H9 (cell line): ENCODE data around the gene INSR. TPM values are rescaled to one million over a fixed set of nuclear protein-coding genes. Genes with fewer than 3 reads are reported as not detected.

Experiments used
- DNase-seq: peaks from one replicate; pipeline ENCODE4 v3.0.0-alpha.2; 2017
- H2AFZ ChIP-seq: one replicate; pipeline ENCODE4 v1.6.1; 2013; ENCODE audit warnings: mild to moderate bottlenecking, low read length, control low read depth, moderate library complexity
- H2AK5ac ChIP-seq: 2 replicates; pipeline ENCODE4 v1.6.1; 2013; ENCODE audit warnings: low read length, control low read depth, mixed read lengths; ENCODE audit not compliant: insufficient read length
- H2BK120ac ChIP-seq: one replicate; pipeline ENCODE4 v1.6.1; 2013; ENCODE audit warnings: low read depth, mild to moderate bottlenecking, low read length, control low read depth, inconsistent platforms; ENCODE audit not compliant: poor library complexity, severe bottlenecking
- H2BK12ac ChIP-seq: 2 replicates; pipeline ENCODE4 v1.6.1; 2013; ENCODE audit warnings: low read length, control low read depth, mixed read lengths, low read depth; ENCODE audit not compliant: insufficient read length
- H2BK15ac ChIP-seq: 2 replicates; pipeline ENCODE4 v1.6.1; 2013; ENCODE audit warnings: low read depth, low read length, control low read depth
- H2BK20ac ChIP-seq: one replicate; pipeline ENCODE4 v1.6.1; 2013; ENCODE audit warnings: low read depth, mild to moderate bottlenecking, low read length, control low read depth, inconsistent platforms; ENCODE audit not compliant: poor library complexity, severe bottlenecking
- H2BK5ac ChIP-seq: 2 replicates; pipeline ENCODE4 v1.6.1; 2013; ENCODE audit warnings: low read length, control low read depth, mixed read lengths; ENCODE audit not compliant: insufficient read length
- H3K14ac ChIP-seq: 2 replicates; pipeline ENCODE4 v1.6.1; 2013; ENCODE audit warnings: low read length, control low read depth; ENCODE audit not compliant: insufficient read depth
- H3K18ac ChIP-seq: 2 replicates; pipeline ENCODE4 v1.6.1; 2013; ENCODE audit warnings: low read depth, mild to moderate bottlenecking, mixed read lengths, low read length, control low read depth; ENCODE audit not compliant: insufficient read length
- H3K23ac ChIP-seq: 2 replicates; pipeline ENCODE4 v1.6.1; 2013; ENCODE audit warnings: low read length, control low read depth, mixed read lengths, low read depth; ENCODE audit not compliant: insufficient read length
- H3K23me2 ChIP-seq: 2 replicates; pipeline ENCODE4 v1.6.1; 2013; ENCODE audit warnings: low read depth, mild to moderate bottlenecking, mixed read lengths, low read length, control low read depth; ENCODE audit not compliant: insufficient read length, poor library complexity, severe bottlenecking
- H3K27ac ChIP-seq: 2 replicates; pipeline ENCODE4 v1.5.1; 2013; ENCODE audit warnings: low read length, control low read depth, mixed read lengths, low read depth; ENCODE audit not compliant: insufficient read length
- H3K27me3 ChIP-seq: 2 replicates; pipeline ENCODE4 v1.6.1; 2013; ENCODE audit warnings: low read length, control low read depth, inconsistent platforms; ENCODE audit not compliant: insufficient read depth
- H3K4ac ChIP-seq: 2 replicates; pipeline ENCODE4 v1.6.1; 2013; ENCODE audit warnings: low read depth, mild to moderate bottlenecking, control low read depth, inconsistent platforms, low read length, moderate library complexity
- H3K4me1 ChIP-seq: 2 replicates; pipeline ENCODE4 v1.6.1; 2013; ENCODE audit warnings: low read length, control low read depth, inconsistent platforms; ENCODE audit not compliant: insufficient read depth
- H3K4me2 ChIP-seq: 2 replicates; pipeline ENCODE4 v1.6.1; 2013; ENCODE audit warnings: low read length, control low read depth, mixed read lengths; ENCODE audit not compliant: insufficient read length, insufficient read depth
- H3K56ac ChIP-seq: 2 replicates; pipeline ENCODE4 v1.6.1; 2013; ENCODE audit warnings: low read depth, mild to moderate bottlenecking, mixed read lengths, low read length, control low read depth; ENCODE audit not compliant: insufficient read length
- H3K79me1 ChIP-seq: 2 replicates; pipeline ENCODE4 v1.6.1; 2013; ENCODE audit warnings: low read depth, mild to moderate bottlenecking, moderate library complexity, low read length, control low read depth, inconsistent platforms; ENCODE audit not compliant: insufficient read depth, poor library complexity, severe bottlenecking
- H3K79me2 ChIP-seq: 2 replicates; pipeline ENCODE4 v1.6.1; 2013; ENCODE audit warnings: low read length, control low read depth, inconsistent platforms; ENCODE audit not compliant: insufficient read depth
- H3K9ac ChIP-seq: 2 replicates; pipeline ENCODE4 v1.6.1; 2013; ENCODE audit warnings: low read length, control low read depth, mixed read lengths; ENCODE audit not compliant: insufficient read length; ENCODE audit errors: extremely low read depth
- H3K9me3 ChIP-seq: one replicate; pipeline ENCODE4 v1.6.1; 2013; ENCODE audit warnings: low read depth, low read length, inconsistent platforms; ENCODE audit not compliant: control insufficient read depth
- H3T11ph ChIP-seq: one replicate; pipeline ENCODE4 v1.6.1; 2013; ENCODE audit warnings: mild to moderate bottlenecking, low read length, control low read depth, inconsistent platforms
- H4K20me1 ChIP-seq: one replicate; pipeline ENCODE4 v1.6.1; 2013; ENCODE audit not compliant: control insufficient read depth, insufficient read length, insufficient read depth
- H4K5ac ChIP-seq: 2 replicates; pipeline ENCODE4 v1.6.1; 2013; ENCODE audit warnings: low read depth, mild to moderate bottlenecking, mixed read lengths, low read length, control low read depth; ENCODE audit not compliant: insufficient read length
- H4K8ac ChIP-seq: replicated peaks from 2 replicates; pipeline ENCODE4 v1.6.1; 2013; ENCODE audit warnings: low read length, control low read depth, mixed read lengths, low read depth; ENCODE audit not compliant: insufficient read length
- H4K91ac ChIP-seq: 2 replicates; pipeline ENCODE4 v1.6.1; 2013; ENCODE audit warnings: low read depth, mild to moderate bottlenecking, moderate library complexity, mixed read lengths, low read length, control low read depth; ENCODE audit not compliant: insufficient read length
- H3K27ac Mint-ChIP-seq, 3 experiments: 2 replicates in 2 of 3; 3 replicates in 1 of 3; pipeline ENCODE4 v1.8.0; 2020 to 2021; ENCODE audit warnings: mixed read lengths in 3 of 3, mild to moderate bottlenecking in 1 of 3, moderate library complexity in 1 of 3
- H3K27me3 Mint-ChIP-seq: 2 replicates; pipeline ENCODE4 v1.8.0; 2021; ENCODE audit warnings: low read depth, mild to moderate bottlenecking, moderate library complexity, mixed read lengths
- H3K36me3 Mint-ChIP-seq, 3 experiments: 2 replicates in 2 of 3; 3 replicates in 1 of 3; pipeline ENCODE4 v1.8.0; 2020 to 2021; ENCODE audit warnings: low read depth in 3 of 3, mixed read lengths in 3 of 3; ENCODE audit not compliant: insufficient read depth in 1 of 3
- H3K4me1 Mint-ChIP-seq, 2 experiments: 2 replicates each; pipeline ENCODE4 v1.8.0; 2020; ENCODE audit warnings: mixed read lengths in 2 of 2
- H3K4me3 Mint-ChIP-seq, 2 experiments: 2 replicates in 1 of 2; 3 replicates in 1 of 2; pipeline ENCODE4 v1.8.0; 2020 to 2021; ENCODE audit warnings: mild to moderate bottlenecking in 2 of 2, mixed read lengths in 2 of 2, moderate library complexity in 1 of 2
- H3K9me3 Mint-ChIP-seq, 2 experiments: 2 replicates in 1 of 2; 3 replicates in 1 of 2; pipeline ENCODE4 v1.8.0; 2020; ENCODE audit warnings: mild to moderate bottlenecking in 2 of 2, mixed read lengths in 2 of 2, moderate library complexity in 1 of 2
- CTCF ChIP-seq: fragments of 200-600 bp; sonication (generic); conservative IDR thresholded peaks from 3 replicates; pipeline ENCODE4 v1.8.0; 2021; ENCODE audit warnings: antibody characterized with exemption, mild to moderate bottlenecking
- WGBS: extraction: QIAGEN DNeasy Blood & Tissue Kit; methylation state at CpG from one replicate; pipeline ENCODE4 v1.1.7; 2013; ENCODE audit warnings: missing lambda C conversion rate, low lambda C conversion rate, mixed read lengths; ENCODE audit not compliant: insufficient read length; ENCODE audit errors: extremely low coverage; 5-methylcytosine and 5-hydroxymethylcytosine counted together
- total RNA-seq: library from RNA; stranded (reverse); gene quantifications from 2 replicates; pipeline ENCODE4 v1.2.1, GENCODE V29; 2021

Gene INSR
- total RNA-seq, 1 experiment from 2014 or later = 39.8 TPM

- no peaks in the 10 kb centered on the region for H3K79me1 ChIP-seq
- H3K27me3 ChIP-seq = no peaks in the 10 kb centered on the region
- H2BK15ac ChIP-seq = no peak overlapping the region
- H3K23me2 ChIP-seq = no peaks in the 10 kb centered on the region
- no peaks in the 10 kb centered on the region for H4K20me1 ChIP-seq
- Mint-ChIP-seq H3K36me3 (no peaks in the 10 kb centered on the region), H3K27ac (peak overlapping the region in 1 of 3 experiments; percentile 65; a peak in 2 of 7 replicates), H3K4me3 (no peak overlapping the region; a peak in 1 of 5 replicates), H3K9me3 (no peaks in the 10 kb centered on the region; a peak in 1 of 5 replicates), H3K4me1 (peaks cover 3% of the 10 kb centered on the region in 2 experiments; a peak in 3 of 4 replicates), H3K27me3 (peaks cover 2% of the 10 kb centered on the region; the same call in 1 of the 2 replicates)
- no peak overlapping the region for H2AK5ac ChIP-seq
- H3K14ac ChIP-seq = no peak overlapping the region
- H3K9me3 ChIP-seq = no peaks in the 10 kb centered on the region
- WGBS = no CpG with 5 or more reads among the region's 22 CpGs
- no peak overlapping the region for H3K9ac ChIP-seq
- no peak overlapping the region for H2BK12ac ChIP-seq
- H3K4ac ChIP-seq = no peak overlapping the region
- H4K91ac ChIP-seq = no peak overlapping the region
- no peak overlapping the region for H4K8ac ChIP-seq
- no peak overlapping the region for H4K5ac ChIP-seq
- H2BK120ac ChIP-seq = no peak overlapping the region
- no peak overlapping the region for H3K27ac ChIP-seq
- DNase-seq = peak; percentile 89
- TF ChIP-seq CTCF = peak; percentile 97
- H3T11ph ChIP-seq = no peak overlapping the region
- no peak overlapping the region for H2BK20ac ChIP-seq
- H3K4me1 ChIP-seq = no peaks in the 10 kb centered on the region
- no peak overlapping the region for H3K56ac ChIP-seq
- no peak overlapping the region for H2BK5ac ChIP-seq
- no peak overlapping the region for H3K18ac ChIP-seq
- no peak overlapping the region for H3K4me2 ChIP-seq
- no peak overlapping the region for H2AFZ ChIP-seq
- H3K23ac ChIP-seq = no peak overlapping the region
- no peaks in the 10 kb centered on the region for H3K79me2 ChIP-seq
These were observed 47.0 kb upstream of the INSR start for GRCh38 chr19:7340959-7341837.
